Measurements from ENCODE around the gene LDHB. TPM values are rescaled to one million over a fixed set of nuclear protein-coding genes. Genes with fewer than 3 reads are reported as not detected.

Gene LDHB
- total RNA-seq, 1 experiment from 2014 or later = 548 TPM

- DNase-seq (no peak), ATAC-seq (no peak)
- H3K79me2 ChIP-seq (ENCODE audit: low read length) = peaks cover 2% of the 10 kb centered on the region; the same call in 1 of the 2 replicates
- H3K27me3 ChIP-seq (ENCODE audit: low read length) = no peaks in the 10 kb centered on the region
- no peaks in the 10 kb centered on the region for H3K4me1 ChIP-seq (ENCODE audit: insufficient read depth, low read length)
- H3K9me3 ChIP-seq (ENCODE audit: low read length) = no peaks in the 10 kb centered on the region
- TF ChIP-seq EZH2phosphoT487 (IDR thresholded peaks at IDR 0.05; ENCODE audit: borderline replicate concordance, low read length) = no peak
- no peak for TF ChIP-seq CTCF (conservative IDR thresholded peaks at IDR 0.05; ENCODE audit: low read depth, low read length)
- TF ChIP-seq EZH2 (IDR thresholded peaks at IDR 0.05; ENCODE audit: low read length, unreplicated experiment) = no peak
- H3K9ac ChIP-seq (ENCODE audit: low read length) = no peak overlapping the region
- peaks cover 10% of the 10 kb centered on the region; the same call in 1 of the 2 replicates for H4K20me1 ChIP-seq (ENCODE audit: low read length)
- intact Hi-C loops (cut with micrococcal nuclease) = no loop called here
- peaks cover 61% of the 10 kb centered on the region for H3K36me3 ChIP-seq (ENCODE audit: low read depth, low read length)
- no peak overlapping the region for H3K27ac ChIP-seq (ENCODE audit: low read length)
- H3K4me2 ChIP-seq (ENCODE audit: low read length) = no peak overlapping the region
- CTCF ChIA-PET = no interaction called here
- no TSS peak for BruUV-seq (replicated peaks)
- H3K4me3 ChIP-seq (ENCODE audit: low read length) = no peak overlapping the region
- no peak overlapping the region for H2AFZ ChIP-seq (ENCODE audit: low read length)
- H3K9me2 ChIP-seq (replicated peaks; ENCODE audit: low read length) = no peaks in the 10 kb centered on the region
- POLR2A ChIA-PET (ENCODE audit: unreplicated experiment) = interaction anchor here (0.7 kb wide), 1 partner anchor 632 kb away, joined by 7 read pairs; no protein-coding TSS in a partner anchor
- H3F3A ChIP-seq (ENCODE audit: low read length, unreplicated experiment) = no peaks in the 10 kb centered on the region
These were observed 13.9 kb downstream of the LDHB start for GRCh38 chr12:21643758-21644157.

GRCh38 chr12:21642707-21643389 lies 14.8 kb downstream of the LDHB start:
- H3K4me2 ChIP-seq (ENCODE audit: low read length) = no peak overlapping the region
- no peaks in the 10 kb centered on the region for H3K9me2 ChIP-seq (replicated peaks; ENCODE audit: low read length)
- H3F3A ChIP-seq (ENCODE audit: low read length, unreplicated experiment) = no peaks in the 10 kb centered on the region
- H3K27ac ChIP-seq (ENCODE audit: low read length) = no peak overlapping the region
- H2AFZ ChIP-seq (ENCODE audit: low read length) = no peak overlapping the region
- H3K79me2 ChIP-seq (ENCODE audit: low read length) = no peaks in the 10 kb centered on the region
- BruUV-seq (replicated peaks) = no TSS peak
- H3K27me3 ChIP-seq (ENCODE audit: low read length) = no peaks in the 10 kb centered on the region
- no peaks in the 10 kb centered on the region for H3K9me3 ChIP-seq (ENCODE audit: low read length)
- H3K4me3 ChIP-seq (ENCODE audit: low read length) = no peak overlapping the region
- ChIA-PET CTCF (no interaction called here), POLR2A (ENCODE audit: unreplicated experiment) (no interaction called here)
- ATAC-seq (no peak), DNase-seq (no peak)
- H3K4me1 ChIP-seq (ENCODE audit: insufficient read depth, low read length) = no peaks in the 10 kb centered on the region
- intact Hi-C loops (cut with micrococcal nuclease) = no loop called here
- peaks cover 68% of the 10 kb centered on the region for H3K36me3 ChIP-seq (ENCODE audit: low read depth, low read length)
- TF ChIP-seq EZH2phosphoT487 (IDR thresholded peaks at IDR 0.05; ENCODE audit: borderline replicate concordance, low read length) = no peak
- no peak for TF ChIP-seq EZH2 (IDR thresholded peaks at IDR 0.05; ENCODE audit: low read length, unreplicated experiment)
- no peak for TF ChIP-seq CTCF (conservative IDR thresholded peaks at IDR 0.05; ENCODE audit: low read depth, low read length)
- H3K9ac ChIP-seq (ENCODE audit: low read length) = no peak overlapping the region
- H4K20me1 ChIP-seq (ENCODE audit: low read length) = peaks cover 10% of the 10 kb centered on the region; the same call in 1 of the 2 replicates
